H1 (cell line): ENCODE data around the gene SLC16A6. TPM values are rescaled to one million over a fixed set of nuclear protein-coding genes. Genes with fewer than 3 reads are reported as not detected.

Experiments
- CTCF ChIA-PET: fragments of 300-600 bp; sonication (Branson Sonifier 250); formaldehyde crosslinking; loops from one replicate; lab custom pipeline; 2021; ENCODE audit not compliant: partially characterized antibody; lab: Charles Lee
- POLR2A ChIA-PET: fragments of 300-600 bp; sonication (Branson Sonifier 250); formaldehyde crosslinking; loops from one replicate; lab custom pipeline; 2021; ENCODE audit warnings: inconsistent platforms; ENCODE audit not compliant: partially characterized antibody; lab: Charles Lee
- DNase-seq, 2 experiments: peaks; one replicate each; pipeline versions ENCODE4 v3.0.0 to v3.0.0-alpha.2; 2010 to 2022; ENCODE audit warnings: low spot score in 2 of 2, low read depth in 1 of 2, mixed read lengths in 1 of 2
- FAIRE-seq: peaks from 2 replicates; lab custom pipeline; 2011; peaks lifted over from hg19 to GRCh38; lab: Jason Lieb, UNC
- H2AFZ ChIP-seq: 2 replicates; pipeline ENCODE4 v1.8.1; 2012; ENCODE audit warnings: low read length, inconsistent platforms
- H2AK5ac ChIP-seq: 2 replicates; pipeline ENCODE4 v1.6.1; 2013; ENCODE audit warnings: low read depth, low read length
- H2BK120ac ChIP-seq: replicated peaks from 2 replicates; pipeline ENCODE3; 2013; ENCODE audit warnings: low read depth, low read length, inconsistent platforms
- H2BK12ac ChIP-seq: 2 replicates; pipeline ENCODE4 v1.6.1; 2013; ENCODE audit warnings: low read depth, low read length
- H2BK15ac ChIP-seq: 2 replicates; pipeline ENCODE4 v1.6.1; 2013; ENCODE audit warnings: low read length
- H2BK20ac ChIP-seq: 2 replicates; pipeline ENCODE4 v1.6.1; 2013; ENCODE audit warnings: low read length
- H2BK5ac ChIP-seq: 2 replicates; pipeline ENCODE4 v1.6.1; 2013; ENCODE audit warnings: low read depth, low read length
- H3K14ac ChIP-seq: 2 replicates; pipeline ENCODE4 v1.6.1; 2013; ENCODE audit warnings: inconsistent platforms; ENCODE audit not compliant: insufficient read length
- H3K18ac ChIP-seq: 2 replicates; pipeline ENCODE4 v1.6.1; 2013; ENCODE audit warnings: low read length; ENCODE audit errors: extremely low read depth
- H3K23ac ChIP-seq: 2 replicates; pipeline ENCODE4 v1.6.1; 2013; ENCODE audit warnings: inconsistent platforms; ENCODE audit not compliant: insufficient read length
- H3K23me2 ChIP-seq: 2 replicates; pipeline ENCODE4 v1.6.1; 2013; ENCODE audit warnings: low read depth, low read length
- H3K27ac ChIP-seq: 2 replicates; pipeline ENCODE4 v1.6.1; 2011; ENCODE audit warnings: low read depth, low read length, inconsistent platforms
- H3K27me3 ChIP-seq, 4 experiments: replicated peaks in 1 of 4; 1 replicate in 1 of 4; 2 replicates in 3 of 4; pipeline versions ENCODE4 v1.6.1 to v1.8.1; 2011 to 2013; ENCODE audit warnings: low read length in 3 of 4, mild to moderate bottlenecking in 3 of 4, inconsistent platforms in 2 of 4, mixed read lengths in 2 of 4, moderate library complexity in 1 of 4; ENCODE audit not compliant: control insufficient read depth in 3 of 4, insufficient read depth in 3 of 4; ENCODE audit errors: extremely low read depth in 1 of 4
- H3K36me3 ChIP-seq, 4 experiments: 2 replicates each; pipeline versions ENCODE4 v1.6.1 to v1.8.1; 2011 to 2013; ENCODE audit warnings: mild to moderate bottlenecking in 4 of 4, low read length in 3 of 4, moderate library complexity in 2 of 4, control low read depth in 1 of 4, inconsistent platforms in 1 of 4; ENCODE audit not compliant: insufficient read depth in 4 of 4, control insufficient read depth in 2 of 4
- H3K4ac ChIP-seq: replicated peaks from 2 replicates; pipeline ENCODE3; 2013; ENCODE audit warnings: low read length, low read depth, mixed read lengths, inconsistent platforms; ENCODE audit not compliant: insufficient read length
- H3K4me1 ChIP-seq, 4 experiments: replicated peaks in 1 of 4; 1 replicate in 1 of 4; 2 replicates in 3 of 4; pipeline versions ENCODE4 v1.6.1 to v1.8.1; 2011 to 2013; ENCODE audit warnings: low read length in 3 of 4, inconsistent platforms in 2 of 4, mixed read lengths in 1 of 4; ENCODE audit not compliant: insufficient read depth in 4 of 4, control insufficient read depth in 3 of 4
- H3K4me2 ChIP-seq, 2 experiments: 2 replicates each; pipeline versions ENCODE4 v1.6.1 to v1.8.1; 2011 to 2013; ENCODE audit warnings: low read depth in 2 of 2, low read length in 2 of 2, control low read depth in 1 of 2, inconsistent platforms in 1 of 2, mild to moderate bottlenecking in 1 of 2; ENCODE audit not compliant: insufficient read depth in 1 of 2
- H3K4me3 ChIP-seq, 4 experiments: fragments of 200-600, 300-600 bp in 1 of 4; sonication (generic), shearing (Covaris generic), sonication (Bioruptor Twin) in 1 of 4; 2 replicates each; pipeline versions ENCODE4 v1.5.1 to v1.8.1; 2011 to 2016; ENCODE audit warnings: low read length in 4 of 4, low read depth in 3 of 4, control low read depth in 2 of 4, inconsistent platforms in 2 of 4, mild to moderate bottlenecking in 2 of 4, mixed read lengths in 1 of 4, moderate library complexity in 1 of 4; ENCODE audit not compliant: insufficient read depth in 2 of 4; ENCODE audit errors: extremely low read depth in 1 of 4
- H3K56ac ChIP-seq: replicated peaks from 2 replicates; pipeline ENCODE3; 2013; ENCODE audit warnings: low read depth, mild to moderate bottlenecking, mixed read lengths, low read length, inconsistent platforms; ENCODE audit not compliant: insufficient read length
- H3K79me1 ChIP-seq: 2 replicates; pipeline ENCODE4 v1.6.1; 2013; ENCODE audit warnings: low read depth, low read length, control low read depth
- H3K79me2 ChIP-seq, 2 experiments: 2 replicates each; pipeline versions ENCODE4 v1.6.1 to v1.8.1; 2012 to 2013; ENCODE audit warnings: low read length in 2 of 2, mild to moderate bottlenecking in 2 of 2, inconsistent platforms in 1 of 2; ENCODE audit not compliant: insufficient read depth in 2 of 2, control insufficient read depth in 1 of 2
- H3K9ac ChIP-seq, 4 experiments: replicated peaks in 1 of 4; 1 replicate in 1 of 4; 2 replicates in 3 of 4; pipeline versions ENCODE4 v1.6.1 to v1.8.1; 2011 to 2013; ENCODE audit warnings: low read depth in 3 of 4, low read length in 3 of 4, control low read depth in 2 of 4, mild to moderate bottlenecking in 2 of 4, moderate library complexity in 2 of 4, inconsistent platforms in 1 of 4; ENCODE audit errors: extremely low read depth in 1 of 4
- H3K9me3 ChIP-seq, 2 experiments: 2 replicates each; pipeline versions ENCODE4 v1.6.1 to v1.8.1; 2012 to 2013; ENCODE audit warnings: mild to moderate bottlenecking in 2 of 2, moderate library complexity in 2 of 2, control low read depth in 1 of 2, inconsistent platforms in 1 of 2, low read depth in 1 of 2, low read length in 1 of 2, mixed read lengths in 1 of 2; ENCODE audit not compliant: insufficient read depth in 2 of 2
- H4K20me1 ChIP-seq, 2 experiments: replicated peaks in 1 of 2; 2 replicates each; pipeline versions ENCODE3 to v1.8.1; 2011 to 2013; ENCODE audit warnings: inconsistent platforms in 2 of 2, low read length in 2 of 2, mild to moderate bottlenecking in 1 of 2; ENCODE audit not compliant: insufficient read depth in 2 of 2, control insufficient read depth in 1 of 2
- H4K5ac ChIP-seq: 2 replicates; pipeline ENCODE4 v1.6.1; 2013; ENCODE audit warnings: low read length, low read depth, mixed read lengths, inconsistent platforms; ENCODE audit not compliant: insufficient read length
- H4K8ac ChIP-seq: 2 replicates; pipeline ENCODE4 v1.8.0; 2013; ENCODE audit warnings: mild to moderate bottlenecking, moderate library complexity, low read length, inconsistent platforms; ENCODE audit not compliant: insufficient read depth; ENCODE audit errors: extremely low read depth
- H4K91ac ChIP-seq: replicated peaks from 2 replicates; pipeline ENCODE3; 2013; ENCODE audit warnings: low read length, mixed read lengths, inconsistent platforms; ENCODE audit not compliant: insufficient read length
- CBX8 ChIP-seq: fragments of 300-800, 300-1000 bp; sonication (generic); IDR thresholded peaks from 2 replicates; pipeline ENCODE4 v1.7.1; 2016; ENCODE audit warnings: low read depth, low read length, borderline replicate concordance
- CTCF ChIP-seq, 3 experiments: IDR thresholded peaks; 1 replicate in 2 of 3; 2 replicates in 1 of 3; pipeline versions ENCODE4 v1.5.1 to v1.6.1; 2011; ENCODE audit warnings: low read length in 3 of 3, mild to moderate bottlenecking in 3 of 3, inconsistent platforms in 2 of 3, low read depth in 1 of 3, moderate library complexity in 1 of 3; ENCODE audit not compliant: insufficient read depth in 1 of 3; ENCODE audit errors: control extremely low read depth in 1 of 3
- EZH2 ChIP-seq: fragments of 200-600 bp; sonication (generic); IDR thresholded peaks from 2 replicates; pipeline ENCODE4 v1.7.1; 2012; ENCODE audit warnings: low read depth, mild to moderate bottlenecking, moderate library complexity, low read length, inconsistent platforms; ENCODE audit not compliant: severe bottlenecking
- FOSL1 ChIP-seq: IDR thresholded peaks from 2 replicates; pipeline ENCODE4 v1.6.1; 2011; ENCODE audit warnings: mild to moderate bottlenecking, low read depth, low read length, moderate library complexity; ENCODE audit not compliant: insufficient read depth
- KDM4A ChIP-seq: IDR thresholded peaks from one replicate; pipeline ENCODE4 v1.7.1; 2012; ENCODE audit warnings: low read depth, mild to moderate bottlenecking, moderate library complexity, low read length, inconsistent platforms; ENCODE audit not compliant: severe bottlenecking
- MAX ChIP-seq: IDR thresholded peaks from 2 replicates; pipeline ENCODE4 v1.6.1; 2012; ENCODE audit warnings: inconsistent platforms
- SIRT6 ChIP-seq: IDR thresholded peaks from one replicate; pipeline ENCODE4 v1.7.1; 2012; ENCODE audit warnings: low read length, inconsistent platforms
- TBP ChIP-seq: IDR thresholded peaks from 2 replicates; pipeline ENCODE4 v1.6.1; 2011; ENCODE audit warnings: low read depth, low read length, improper control_type of control experiment
- WGBS, 2 experiments: shearing (Covaris generic) in 1 of 2; methylation state at CpG; one replicate each; pipeline versions ENCODE4 v1.1.6 to v1.1.7; 2013 to 2015; ENCODE audit warnings: low lambda C conversion rate in 2 of 2, mixed read lengths in 2 of 2, inconsistent platforms in 1 of 2, low coverage in 1 of 2, missing lambda C conversion rate in 1 of 2; ENCODE audit not compliant: insufficient replicate concordance in 2 of 2, insufficient coverage in 1 of 2, insufficient read length in 1 of 2; ENCODE audit errors: extremely low coverage in 1 of 2, missing lambda C conversion rate in 1 of 2; 5-methylcytosine and 5-hydroxymethylcytosine counted together
- polyA plus RNA-seq, 7 experiments: library from polyadenylated mRNA; depleted of rRNA in 3 of 7; stranded (reverse) in 5 of 7; unstranded in 2 of 7; fragments of >200 nt in 5 of 7; fragments of 200-250 nt in 2 of 7; gene quantifications; 1 replicate in 5 of 7; 2 replicates in 1 of 7; 4 replicates in 1 of 7; pipeline versions ENCODE4 v1.2.1 to v1.2.3, GENCODE V29; 2011 to 2013; ENCODE audit warnings: missing spikeins in 2 of 7, mixed read lengths in 2 of 7
- total RNA-seq: library from RNA; stranded (reverse); fragmentation: NEBNext Ultra II Directional; extraction: Animal tissue kit (Norgen Biotek cat#: 25700); gene quantifications from 2 replicates; pipeline ENCODE4 v1.2.1, GENCODE V29; 2021

The SLC16A6 gene
- total and polyA plus RNA-seq, 2 of the 8 experiments (the other 6 are each of a cell fraction or from before 2014, with no cell fraction given), result 0.17 to 0.22 TPM

GRCh38 chr17:68315930-68316329 lies 25.0 kb upstream of the SLC16A6 start:
- TF ChIP-seq FOSL1, result no peak
- no peak for TF ChIP-seq TBP
- TF ChIP-seq CTCF (IDR thresholded peaks at IDR 0.05; ENCODE audit: control extremely low read depth in 1 of 3, insufficient read depth in 1 of 3, low read depth in 1 of 3, low read length in 3 of 3), result no peak
- TF ChIP-seq SIRT6, result no peak
- TF ChIP-seq CBX8, result no peak
- no peak for TF ChIP-seq EZH2
- no peak for TF ChIP-seq KDM4A
- no peak for TF ChIP-seq MAX
- H4K91ac ChIP-seq, result no peak overlapping the region
- DNase-seq (no peak), FAIRE-seq (no peak)
- no peak overlapping the region for H3K4ac ChIP-seq
- H3K4me3 ChIP-seq, result no peak overlapping the region
- no peak overlapping the region for H2BK120ac ChIP-seq
- no peak overlapping the region for H3K14ac ChIP-seq
- no peak overlapping the region for H2AK5ac ChIP-seq
- no peak overlapping the region for H2BK20ac ChIP-seq
- no peak overlapping the region for H3K56ac ChIP-seq
- H2BK5ac ChIP-seq, result no peak overlapping the region
- H3K36me3 ChIP-seq, result no peaks in the 10 kb centered on the region
- WGBS, 2 experiments, result 89% methylated on average over 4 of the region's 4 CpGs; no CpG with 5 or more reads in 1 of the 2 experiments
- H3K79me2 ChIP-seq, result no peaks in the 10 kb centered on the region
- H3K4me2 ChIP-seq, result no peak overlapping the region
- H3K79me1 ChIP-seq, result no peaks in the 10 kb centered on the region
- no peak overlapping the region for H3K18ac ChIP-seq
- H4K20me1 ChIP-seq, result no peaks in the 10 kb centered on the region
- no peak overlapping the region for H4K8ac ChIP-seq
- no peak overlapping the region for H4K5ac ChIP-seq
- no peak overlapping the region for H2AFZ ChIP-seq
- H3K27me3 ChIP-seq, result no peaks in the 10 kb centered on the region
- H3K23me2 ChIP-seq, result no peaks in the 10 kb centered on the region
- H3K9ac ChIP-seq, result no peak overlapping the region
- H3K23ac ChIP-seq, result no peak overlapping the region
- H3K27ac ChIP-seq, result no peak overlapping the region
- peaks cover 0 to 7% (median under 1%) of the 10 kb centered on the region in 4 experiments; a peak in 2 of 7 replicates for H3K4me1 ChIP-seq
- ChIA-PET CTCF (interaction anchor here (0.7 to 1.7 kb wide), 3 partner anchors 14 to 83 kb away, joined by 3 to 5 read pairs (median 4); no protein-coding TSS in a partner anchor), POLR2A (interaction anchor here (0.6 kb wide), 1 partner anchor 158 kb away, joined by 3 read pairs; no protein-coding TSS in a partner anchor)
- H2BK15ac ChIP-seq, result no peak overlapping the region
- H3K9me3 ChIP-seq, result no peaks in the 10 kb centered on the region
- H2BK12ac ChIP-seq, result no peak overlapping the region
